ENCODE results near the gene AFF3.

DNA sequence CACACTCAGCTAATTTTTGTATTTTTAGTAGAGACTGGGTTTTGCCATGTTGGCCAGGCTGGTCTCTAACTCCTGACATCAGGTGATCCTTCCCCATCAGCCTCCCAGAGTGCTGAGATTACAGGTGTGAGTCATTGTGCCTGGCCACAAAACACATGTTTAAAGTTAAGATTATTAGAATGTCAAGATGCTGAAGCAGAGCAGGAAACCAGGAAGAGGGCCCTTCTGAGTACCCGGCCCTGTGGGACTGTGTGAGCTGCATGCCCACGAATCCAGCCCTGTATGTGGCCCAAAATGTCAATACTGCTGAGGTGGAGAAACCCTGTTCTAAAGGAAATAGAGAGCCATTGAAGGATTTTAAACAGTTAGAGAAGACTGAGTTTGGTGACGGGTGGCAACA is 621.6 kb downstream of the AFF3 start:
- TF ChIP-seq, protein P1, sequence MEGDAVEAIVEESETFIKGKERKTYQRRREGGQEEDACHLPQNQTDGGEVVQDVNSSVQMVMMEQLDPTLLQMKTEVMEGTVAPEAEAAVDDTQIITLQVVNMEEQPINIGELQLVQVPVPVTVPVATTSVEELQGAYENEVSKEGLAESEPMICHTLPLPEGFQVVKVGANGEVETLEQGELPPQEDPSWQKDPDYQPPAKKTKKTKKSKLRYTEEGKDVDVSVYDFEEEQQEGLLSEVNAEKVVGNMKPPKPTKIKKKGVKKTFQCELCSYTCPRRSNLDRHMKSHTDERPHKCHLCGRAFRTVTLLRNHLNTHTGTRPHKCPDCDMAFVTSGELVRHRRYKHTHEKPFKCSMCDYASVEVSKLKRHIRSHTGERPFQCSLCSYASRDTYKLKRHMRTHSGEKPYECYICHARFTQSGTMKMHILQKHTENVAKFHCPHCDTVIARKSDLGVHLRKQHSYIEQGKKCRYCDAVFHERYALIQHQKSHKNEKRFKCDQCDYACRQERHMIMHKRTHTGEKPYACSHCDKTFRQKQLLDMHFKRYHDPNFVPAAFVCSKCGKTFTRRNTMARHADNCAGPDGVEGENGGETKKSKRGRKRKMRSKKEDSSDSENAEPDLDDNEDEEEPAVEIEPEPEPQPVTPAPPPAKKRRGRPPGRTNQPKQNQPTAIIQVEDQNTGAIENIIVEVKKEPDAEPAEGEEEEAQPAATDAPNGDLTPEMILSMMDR (IDR thresholded peaks at IDR 0.05; ENCODE audit: extremely low read depth in 1 of 2, insufficient read depth in 1 of 2, low read depth in 1 of 2, low read length in 2 of 2), result no peak
- TF ChIP-seq POLR2A (IDR thresholded peaks at IDR 0.05; ENCODE audit: low read depth, low read length) (no peak), JUN (IDR thresholded peaks at IDR 0.05; ENCODE audit: borderline replicate concordance, insufficient read depth, insufficient read length, low read depth) (no peak), EZH2 (IDR thresholded peaks at IDR 0.05; ENCODE audit: borderline replicate concordance, low read depth, low read length, severe bottlenecking) (no peak), POLR2AphosphoS5 (IDR thresholded peaks at IDR 0.05; ENCODE audit: insufficient read depth, low read depth, low read length) (no peak), GATA2 (IDR thresholded peaks at IDR 0.05; ENCODE audit: insufficient read depth, insufficient read length, low read depth, low read length) (no peak), FOS (IDR thresholded peaks at IDR 0.05; ENCODE audit: borderline replicate concordance, insufficient read depth, low read length) (no peak), MYC (IDR thresholded peaks at IDR 0.05; ENCODE audit: low read depth, low read length) (no peak)
- TF ChIP-seq, protein P2, sequence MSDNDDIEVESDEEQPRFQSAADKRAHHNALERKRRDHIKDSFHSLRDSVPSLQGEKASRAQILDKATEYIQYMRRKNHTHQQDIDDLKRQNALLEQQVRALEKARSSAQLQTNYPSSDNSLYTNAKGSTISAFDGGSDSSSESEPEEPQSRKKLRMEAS (IDR thresholded peaks at IDR 0.05; ENCODE audit: insufficient read depth, insufficient read length), result no peak
